Testis (tissue), 2 donors: ENCODE measurements around the gene NEURL1B.

Experiments
- CTCF ChIP-seq, 3 experiments: fragments of 450-650 bp in 2 of 3; fragments of 200-600 bp in 1 of 3; sonication (generic) in 1 of 3; IDR thresholded peaks; one replicate each; pipeline ENCODE4 v1.5.1; 2016 to 2019; ENCODE audit warnings: antibody characterized with exemption in 3 of 3, mild to moderate bottlenecking in 2 of 3, moderate library complexity in 1 of 3
- POLR2A ChIP-seq: fragments of 450-650 bp; IDR thresholded peaks from one replicate; pipeline ENCODE4 v1.6.1; 2017; ENCODE audit warnings: antibody characterized with exemption, mild to moderate bottlenecking, moderate library complexity

- TF ChIP-seq CTCF (IDR thresholded peaks at IDR 0.05) (no peak), POLR2A (no peak)
These were observed 19.0 kb downstream of the NEURL1B start for GRCh38 chr5:172659909-172660628.
